Activated CD4-positive, CD25-positive, alpha-beta regulatory T cell (primary cell): ENCODE data around the gene PDK2.

ENCODE experiments used
- DNase-seq, 4 experiments: peaks; one replicate each; lab custom pipeline; 2025; lab: John Stamatoyannopoulos, UW

PDK2 gene

DNA sequence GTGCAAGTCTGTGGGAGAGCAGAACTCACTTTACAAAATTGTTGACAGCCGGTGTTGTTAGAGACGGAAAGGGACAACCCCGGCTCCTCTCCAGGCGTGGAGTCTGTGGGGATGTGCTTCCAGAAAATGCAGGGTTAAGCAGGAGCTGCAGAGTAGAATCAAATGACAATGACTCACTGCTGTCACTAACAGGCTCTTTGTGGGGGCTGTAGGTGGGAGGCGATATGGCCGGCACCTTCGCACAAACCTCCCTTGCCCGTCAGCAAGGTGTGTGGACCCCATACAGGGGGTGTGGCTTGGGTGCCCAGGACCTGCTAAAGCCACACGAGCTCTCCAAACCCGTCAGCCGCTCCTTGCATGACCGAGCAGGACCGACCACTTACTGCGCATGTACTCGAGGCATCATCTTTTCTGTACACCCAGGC, 5.8 kb downstream of the PDK2 start:
- DNase-seq, result no peak

DNA sequence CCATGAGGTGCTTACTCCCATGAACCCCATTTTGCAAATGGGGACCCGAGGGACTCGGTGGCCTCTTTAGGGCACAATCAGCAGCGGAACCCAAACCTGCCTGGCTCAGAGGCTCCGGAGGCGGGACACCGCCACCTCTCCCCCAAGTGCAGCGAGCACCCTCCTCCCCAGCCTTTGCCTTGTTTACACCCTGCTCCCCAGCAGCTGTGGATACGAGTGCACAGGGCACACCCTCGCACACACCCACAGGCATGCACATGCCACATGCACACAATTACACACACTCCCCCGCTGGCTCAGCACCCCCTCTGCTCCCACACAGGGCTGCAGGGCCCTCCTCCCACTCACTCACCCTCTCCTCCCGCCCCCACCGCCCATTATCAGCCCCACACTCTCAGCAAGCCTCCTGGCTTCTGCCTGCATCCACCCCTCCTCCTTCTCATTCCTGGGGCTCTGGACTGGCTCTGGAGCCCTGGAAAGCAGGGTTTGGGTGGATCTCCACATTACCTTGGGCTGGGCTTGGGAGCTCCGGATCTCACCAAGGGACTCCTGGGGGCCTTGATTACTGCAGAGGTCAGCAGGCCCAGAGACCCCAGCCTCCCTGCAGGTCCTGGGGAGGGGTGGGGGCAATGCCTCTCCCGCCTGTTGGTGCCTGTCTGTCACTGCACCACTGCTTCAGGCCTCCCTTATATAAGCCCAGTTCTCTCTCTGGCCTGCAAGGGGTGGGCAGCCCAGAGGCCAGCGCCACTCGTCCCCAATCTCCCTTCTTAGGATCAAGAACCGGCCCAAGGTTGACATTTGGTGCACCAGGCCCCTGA, 6.4 kb downstream of the PDK2 start:
- no peak for DNase-seq

DNA sequence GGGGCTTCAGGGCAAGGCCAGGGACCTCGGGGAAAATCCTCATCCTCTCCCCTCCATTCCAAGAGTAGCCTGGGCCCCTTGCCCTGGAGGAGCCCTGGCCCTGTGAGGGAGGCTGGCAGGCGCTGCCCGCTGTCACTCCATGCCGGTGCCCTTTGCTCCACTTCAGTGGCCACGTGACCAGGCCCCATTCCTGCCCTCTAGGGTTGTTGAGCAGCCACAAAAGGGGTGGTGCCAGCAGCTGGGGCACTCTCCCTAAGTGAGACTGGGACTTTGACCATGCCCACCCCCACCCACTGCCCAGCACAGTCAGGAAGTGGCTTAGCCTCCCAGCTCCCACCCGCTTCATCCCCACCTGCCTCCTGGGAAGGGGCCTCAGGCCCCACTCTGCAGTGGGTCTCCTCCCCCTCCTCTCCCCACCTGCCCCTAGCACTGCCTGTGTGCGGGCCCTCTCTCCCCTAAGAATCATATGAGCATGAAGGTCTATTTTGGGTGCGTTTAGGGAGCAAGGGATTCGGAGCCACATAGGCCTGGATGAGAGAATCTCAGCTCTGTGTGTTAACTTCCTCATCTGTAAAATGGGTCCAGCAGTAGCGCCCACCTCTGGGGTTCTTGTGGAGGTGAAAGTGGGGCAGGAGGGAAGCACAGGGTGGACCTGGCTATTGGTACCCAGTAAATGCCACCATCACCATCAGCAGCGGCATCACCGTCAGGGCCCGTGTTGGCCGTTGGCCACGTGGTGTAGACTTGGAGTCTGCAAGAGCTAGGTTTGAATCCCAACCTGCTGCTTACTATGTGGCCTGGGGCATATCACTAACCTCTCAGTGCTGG, 7.2 kb downstream of the PDK2 start:
- no peak for DNase-seq

DNA sequence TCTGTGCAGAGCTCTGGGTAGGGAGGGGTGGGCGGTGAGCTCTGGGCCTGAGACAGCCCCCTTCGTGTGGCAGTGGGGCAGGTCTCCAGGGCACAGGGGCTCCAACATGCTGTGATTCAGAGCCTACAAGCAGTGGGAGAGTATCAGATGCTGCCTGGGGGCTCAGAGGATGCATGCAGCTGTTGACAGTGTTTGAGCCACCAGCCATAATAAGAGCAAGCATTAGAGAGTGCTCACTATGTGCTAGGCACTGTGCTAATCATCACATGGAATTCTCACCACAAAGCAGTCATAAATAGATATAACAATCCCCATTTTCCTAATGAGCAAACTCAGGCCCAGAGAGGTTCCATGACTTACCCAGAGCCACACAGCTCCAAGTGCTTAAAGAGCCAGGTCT, 8.1 kb downstream of the PDK2 start:
- no peak for DNase-seq

DNA sequence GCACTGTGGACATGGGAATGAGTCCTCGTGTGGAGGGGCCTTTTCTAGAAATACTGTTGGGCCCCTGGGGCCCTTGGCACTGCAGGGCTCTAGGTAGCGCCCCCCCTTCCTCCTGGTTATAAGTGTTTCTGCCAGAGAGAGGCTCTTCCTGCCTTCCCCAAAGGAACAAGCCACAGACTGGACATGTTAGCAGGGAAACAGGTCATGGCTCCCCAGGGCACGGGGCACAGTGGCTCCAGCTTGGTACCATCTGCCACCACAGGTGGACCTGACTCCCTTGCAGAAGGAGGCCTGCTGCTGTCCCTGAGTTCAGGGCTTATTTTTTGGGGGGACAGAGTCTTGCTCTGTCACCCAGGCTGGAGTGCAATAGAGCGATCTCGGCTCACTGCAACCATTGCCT, 8.8 kb downstream of the PDK2 start:
- no peak for DNase-seq

DNA sequence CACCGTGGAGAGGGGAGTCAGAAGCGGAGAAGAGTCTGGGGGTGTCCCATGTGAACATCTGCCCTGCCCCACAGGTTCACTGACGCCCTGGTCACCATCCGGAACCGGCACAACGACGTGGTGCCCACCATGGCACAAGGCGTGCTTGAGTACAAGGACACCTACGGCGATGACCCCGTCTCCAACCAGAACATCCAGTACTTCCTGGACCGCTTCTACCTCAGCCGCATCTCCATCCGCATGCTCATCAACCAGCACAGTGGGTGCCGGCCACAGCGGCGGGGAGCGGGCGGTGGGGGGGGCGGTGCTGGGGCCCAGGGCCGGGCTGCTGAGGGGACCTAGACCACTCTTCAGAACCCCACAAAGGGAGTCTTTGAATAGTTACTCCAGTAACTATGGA, 10.7 kb downstream of the PDK2 start:
- no peak for DNase-seq

DNA sequence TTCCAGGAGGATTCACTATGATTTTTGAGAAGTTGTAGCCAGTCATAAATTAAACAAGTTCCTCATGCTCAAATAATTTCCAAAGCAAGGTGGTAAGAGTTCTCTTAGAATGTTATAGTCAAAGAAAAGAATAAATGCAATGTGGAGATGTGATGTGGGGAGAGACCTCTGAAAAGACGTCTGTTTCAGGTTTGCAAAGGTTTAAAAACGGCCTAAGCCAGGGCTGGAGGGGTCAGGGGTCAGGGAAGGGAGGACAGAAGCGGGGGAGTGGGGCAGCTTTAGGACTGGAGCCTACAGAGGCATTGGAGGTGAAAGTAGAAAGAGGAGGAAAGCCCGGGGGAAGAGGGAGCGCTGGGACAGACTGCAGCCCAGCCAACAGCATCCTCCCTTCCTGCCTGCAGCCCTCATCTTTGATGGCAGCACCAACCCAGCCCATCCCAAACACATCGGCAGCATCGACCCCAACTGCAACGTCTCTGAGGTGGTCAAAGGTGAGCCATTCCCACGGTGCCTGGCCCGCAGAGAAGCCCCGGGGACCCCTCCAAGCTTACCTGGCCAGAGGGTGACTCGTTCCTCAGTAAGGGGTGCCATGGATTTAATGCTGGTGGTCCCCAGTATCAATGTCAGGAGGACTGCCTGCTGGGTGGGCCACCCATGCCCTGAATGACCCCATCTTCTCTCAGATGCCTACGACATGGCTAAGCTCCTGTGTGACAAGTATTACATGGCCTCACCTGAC, 11.4 kb downstream of the PDK2 start:
- no peak for DNase-seq

DNA sequence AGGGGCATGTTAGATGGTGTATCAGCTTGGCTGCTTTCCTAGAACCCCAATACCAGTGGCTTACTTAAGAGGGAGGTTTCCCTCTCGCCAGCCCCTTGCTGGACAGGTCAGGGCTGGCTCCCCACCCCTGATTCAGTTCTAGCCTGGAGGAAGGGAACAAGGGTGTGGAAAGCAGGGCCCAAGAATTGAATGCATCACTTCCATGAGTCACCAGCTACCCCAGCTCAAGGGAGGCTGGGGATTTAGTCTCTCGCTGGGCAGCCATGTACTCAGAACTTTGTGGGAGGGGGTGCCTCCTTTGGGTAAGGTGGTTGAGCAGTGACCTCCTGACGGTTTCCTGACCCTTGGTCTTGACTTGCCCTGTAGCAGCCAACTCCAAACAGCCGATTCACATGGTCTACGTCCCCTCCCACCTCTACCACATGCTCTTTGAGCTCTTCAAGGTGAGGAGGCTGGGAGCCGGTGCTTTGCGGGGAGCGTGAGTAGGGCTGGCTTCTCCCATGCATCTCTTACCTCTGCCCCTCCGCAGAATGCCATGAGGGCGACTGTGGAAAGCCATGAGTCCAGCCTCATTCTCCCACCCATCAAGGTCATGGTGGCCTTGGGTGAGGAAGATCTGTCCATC, 12.8 kb downstream of the PDK2 start:
- no peak for DNase-seq

DNA sequence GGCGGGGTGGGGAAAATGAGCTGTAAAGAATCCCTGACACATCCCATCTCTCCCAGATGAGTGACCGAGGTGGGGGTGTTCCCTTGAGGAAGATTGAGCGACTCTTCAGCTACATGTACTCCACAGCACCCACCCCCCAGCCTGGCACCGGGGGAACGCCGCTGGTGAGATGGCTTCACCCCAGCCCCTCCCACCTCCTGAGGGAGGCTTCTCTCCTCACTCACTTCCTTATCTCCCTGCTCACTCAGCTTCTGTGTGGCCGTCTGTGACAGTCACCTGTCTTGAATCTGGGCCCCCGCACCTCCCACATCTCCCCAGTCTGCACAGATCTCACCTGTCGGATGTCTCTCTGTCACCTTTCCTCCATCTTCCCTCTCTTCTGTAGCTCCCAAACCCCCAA, 13.4 kb downstream of the PDK2 start:
- DNase-seq, result no peak

DNA sequence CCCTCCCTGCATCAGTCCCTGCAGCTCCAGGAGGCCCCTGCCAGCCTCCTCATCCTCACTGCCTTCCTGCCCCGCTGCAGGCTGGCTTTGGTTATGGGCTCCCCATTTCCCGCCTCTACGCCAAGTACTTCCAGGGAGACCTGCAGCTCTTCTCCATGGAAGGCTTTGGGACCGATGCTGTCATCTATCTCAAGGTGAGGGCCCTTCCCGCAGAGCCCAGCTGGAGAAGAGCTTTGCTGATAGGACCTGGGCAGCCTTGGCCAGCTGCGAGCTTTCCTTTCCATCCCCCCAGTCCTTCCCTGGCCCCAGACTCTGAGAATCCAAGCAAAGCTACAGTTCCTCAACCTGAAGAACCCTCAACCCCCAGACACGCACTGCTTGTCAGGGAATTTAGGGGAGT, 14.1 kb downstream of the PDK2 start:
- DNase-seq, result no peak

DNA sequence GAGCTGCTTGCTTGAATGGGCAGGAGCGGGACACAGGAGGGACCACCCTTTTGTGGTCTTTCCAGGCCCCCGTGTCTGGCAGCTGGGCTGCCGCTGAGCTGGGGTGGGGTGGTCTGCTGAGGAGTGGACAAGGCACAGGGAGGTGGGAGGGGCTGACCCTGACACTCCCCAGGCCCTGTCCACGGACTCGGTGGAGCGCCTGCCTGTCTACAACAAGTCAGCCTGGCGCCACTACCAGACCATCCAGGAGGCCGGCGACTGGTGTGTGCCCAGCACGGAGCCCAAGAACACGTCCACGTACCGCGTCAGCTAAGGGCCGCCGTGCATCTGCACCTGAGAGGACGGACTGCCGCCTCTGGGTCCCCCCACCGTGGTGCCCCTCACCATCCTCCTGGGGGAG, 14.6 kb downstream of the PDK2 start:
- no peak for DNase-seq

DNA sequence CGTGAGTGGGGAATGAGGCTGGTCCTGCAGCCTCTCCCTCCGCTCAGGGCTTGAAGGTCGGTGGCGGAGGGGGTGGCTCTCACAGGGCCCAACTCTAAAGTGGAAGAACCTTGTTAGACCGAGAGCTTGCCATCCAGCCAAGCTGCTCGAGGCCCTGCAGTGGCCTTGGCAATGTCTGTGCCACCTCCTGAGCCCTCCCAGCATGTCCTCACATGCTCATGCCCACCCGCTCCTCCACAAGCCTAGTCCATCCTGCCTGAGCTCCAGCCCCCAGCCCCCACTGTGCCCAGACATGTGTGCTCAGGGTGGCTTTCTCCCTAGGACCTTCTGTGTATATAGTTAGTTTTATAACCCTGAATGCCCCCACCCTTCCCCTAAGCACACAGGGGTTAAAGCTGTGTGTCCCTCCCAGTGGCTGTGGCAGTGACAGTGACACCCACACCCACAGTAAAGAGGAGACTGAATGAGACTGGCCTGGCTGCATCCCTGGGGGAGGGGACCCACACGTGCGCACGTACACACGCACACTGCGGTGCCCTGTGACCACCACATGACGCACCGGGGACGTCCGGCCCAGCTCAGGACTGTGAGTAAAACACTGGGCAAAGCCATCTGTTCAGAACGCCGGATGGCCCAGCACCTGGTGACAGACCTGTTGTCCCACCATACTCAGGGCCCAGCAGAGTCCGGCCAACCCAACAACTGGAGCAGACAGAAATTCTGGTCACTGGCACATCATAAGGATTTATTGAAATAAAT, 15.6 kb downstream of the PDK2 start:
- no peak for DNase-seq

DNA sequence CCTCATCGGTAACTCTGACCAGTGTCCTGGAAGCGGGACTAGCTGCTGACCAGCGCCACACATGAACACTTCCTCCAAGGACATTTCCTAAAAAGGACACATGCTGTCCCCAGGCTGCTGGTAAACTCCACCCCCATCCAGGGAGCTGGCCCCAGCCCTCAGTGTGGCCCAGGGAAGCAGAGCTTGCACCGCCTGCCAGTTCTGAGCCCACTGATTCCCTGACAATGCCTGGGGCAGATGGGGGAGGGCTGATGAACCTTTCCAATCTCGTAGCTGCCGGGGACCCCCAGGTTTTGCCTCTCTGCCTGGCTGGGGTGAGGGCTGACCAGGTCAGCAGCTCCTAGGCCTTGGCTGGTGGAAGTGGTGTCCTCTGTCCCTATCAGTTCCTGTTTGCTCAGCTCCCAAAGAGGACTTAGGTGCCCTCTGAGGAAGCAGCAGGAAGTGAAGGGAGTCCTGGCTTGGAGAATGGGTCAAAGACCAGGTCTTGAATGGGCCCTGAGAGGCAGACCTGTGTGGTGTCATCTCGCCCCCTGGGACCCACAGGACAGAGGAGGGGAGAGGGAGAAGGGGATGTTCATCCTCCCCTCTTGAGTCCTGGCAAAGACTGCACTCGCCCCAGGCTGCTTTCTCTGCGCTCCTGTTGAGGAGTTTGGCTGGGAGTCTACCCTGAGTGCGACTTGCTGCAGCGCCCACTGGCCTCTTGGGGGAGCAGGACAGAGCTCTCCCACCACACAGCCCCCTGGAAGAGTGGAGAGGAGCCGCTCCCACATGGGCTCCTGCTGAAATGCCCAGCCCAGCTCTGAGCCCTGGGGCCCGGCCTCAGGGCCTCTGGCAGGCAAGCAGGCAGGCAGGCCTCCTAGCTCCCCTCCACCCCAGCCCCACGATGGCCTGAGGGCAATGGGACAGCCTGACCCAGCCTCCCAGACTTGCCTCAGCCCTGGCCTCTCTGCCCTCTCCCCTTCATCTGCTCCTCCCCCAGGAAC, 16.8 kb downstream of the PDK2 start:
- no peak for DNase-seq

DNA sequence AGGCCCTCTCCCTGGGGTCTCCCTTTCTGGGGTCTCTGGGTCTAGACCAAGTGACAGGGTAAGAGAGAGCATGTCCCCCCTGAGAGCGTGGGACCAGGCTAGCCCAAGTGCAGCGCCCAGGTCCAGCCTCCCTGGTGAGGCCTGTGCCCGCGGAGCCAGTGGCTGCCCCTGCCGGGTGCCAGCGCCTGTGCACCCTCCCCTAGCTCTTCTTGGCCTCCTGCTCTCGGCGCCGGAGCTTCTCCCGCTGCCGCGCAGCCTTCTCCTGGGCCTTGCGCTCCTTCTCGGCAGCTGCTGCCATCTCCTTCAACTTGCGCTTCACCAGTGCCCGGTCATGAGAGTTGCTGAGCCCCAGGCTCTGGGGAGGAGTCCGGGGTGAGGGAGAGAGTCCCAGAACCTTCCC, 17.5 kb downstream of the PDK2 start:
- DNase-seq, result no peak

DNA sequence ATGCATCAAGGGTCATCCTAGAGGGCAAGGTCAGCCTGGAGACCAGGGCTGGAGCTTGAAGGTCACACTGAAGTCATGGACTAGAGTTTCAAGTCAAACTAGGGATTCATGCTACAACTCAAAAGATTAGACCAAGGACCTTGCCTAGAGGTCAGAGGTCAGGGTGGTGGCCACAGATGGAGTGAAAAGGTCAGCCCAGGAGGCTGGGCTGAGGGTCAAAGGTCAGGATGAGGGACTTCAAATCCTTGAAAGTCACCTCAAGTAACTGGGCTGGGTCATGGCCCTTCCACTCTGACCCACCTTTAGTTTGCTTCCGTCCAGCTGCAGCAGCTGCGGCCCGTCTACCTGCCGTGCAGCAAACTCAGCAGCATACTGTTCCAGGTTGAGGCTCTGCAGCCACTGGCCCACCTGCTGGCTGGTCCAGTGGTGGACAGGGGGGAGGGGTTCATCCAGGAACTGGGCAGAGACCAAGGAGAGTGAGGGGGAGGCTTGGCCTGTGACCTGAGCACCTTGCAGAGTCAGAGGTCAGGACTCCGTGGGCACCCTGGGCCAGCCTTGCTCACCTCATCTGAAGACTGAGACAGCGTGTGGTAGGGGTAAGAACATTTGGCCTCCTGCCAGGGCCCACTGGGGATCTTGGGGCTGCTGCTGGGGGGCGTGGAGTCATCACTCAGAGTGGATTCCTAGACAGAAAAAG, 18.6 kb downstream of the PDK2 start:
- no peak for DNase-seq

DNA sequence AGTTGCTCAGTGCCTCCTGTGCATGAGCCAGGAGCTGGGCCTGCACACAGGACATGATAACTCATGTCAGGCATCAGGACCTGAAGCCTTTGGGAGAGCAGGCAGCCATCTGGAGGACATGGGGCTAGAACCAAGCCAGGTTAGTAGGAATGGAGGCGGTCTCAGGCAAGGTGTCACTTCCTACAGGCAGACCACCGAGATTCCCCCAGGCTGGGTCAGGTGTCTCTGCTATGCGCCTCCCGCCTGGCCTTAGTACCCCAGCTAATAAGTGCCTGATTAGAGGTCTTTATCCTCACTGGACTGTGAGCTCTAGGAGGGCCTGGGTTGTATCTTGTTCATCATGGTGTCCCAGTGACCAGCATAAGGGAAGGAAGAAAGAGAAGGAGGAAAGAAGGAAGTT, 19.2 kb downstream of the PDK2 start:
- no peak for DNase-seq

DNA sequence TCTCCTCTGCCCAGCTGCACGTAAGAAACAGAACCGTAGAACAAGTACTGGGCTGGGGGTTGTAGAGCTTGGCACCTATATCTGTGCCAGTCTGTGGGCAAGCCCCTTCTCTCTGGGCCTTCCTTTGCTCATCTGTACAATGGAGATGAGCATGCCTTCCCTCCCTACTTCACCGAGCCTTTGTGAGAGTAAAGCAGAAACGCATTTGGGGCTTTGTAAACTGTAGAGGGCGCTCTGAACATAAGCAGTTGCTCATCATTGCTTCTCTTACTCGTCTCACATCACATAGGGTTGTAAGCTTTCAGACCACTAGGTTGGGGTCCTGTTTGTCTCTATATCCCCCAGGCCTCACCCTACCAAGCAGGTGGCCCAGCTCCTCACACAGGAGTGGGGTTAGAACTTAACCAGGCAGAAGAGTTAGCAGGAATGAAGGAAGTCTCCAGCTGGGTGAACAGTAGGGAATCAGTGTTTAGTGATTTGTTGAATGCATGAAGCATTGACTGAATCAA, 19.8 kb downstream of the PDK2 start:
- no peak for DNase-seq

DNA sequence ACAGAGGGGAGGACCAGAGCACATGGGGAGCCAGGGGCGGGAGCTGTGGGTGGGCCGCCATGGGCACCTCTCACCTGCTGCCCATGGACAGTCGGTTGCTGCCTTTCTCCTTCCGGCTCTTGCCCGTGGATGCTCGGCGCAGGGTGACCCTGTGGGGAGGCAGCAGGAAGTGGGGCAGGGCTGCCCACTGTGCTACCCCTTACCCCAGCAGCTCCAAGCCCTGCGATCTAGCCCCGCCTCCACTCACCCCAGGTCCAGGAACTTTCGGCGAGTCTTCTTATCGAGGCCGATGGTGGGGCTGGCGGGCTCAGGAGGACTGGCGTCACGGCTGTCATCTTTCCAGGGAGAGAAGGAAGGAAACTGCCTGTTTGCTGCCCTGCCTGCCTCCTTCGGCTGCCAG, 20.6 kb downstream of the PDK2 start:
- DNase-seq, result no peak
